D721Med (cell line): ENCODE results near the gene CNR2.
"Not testable (repeated sequence)": the region's sequence is repeated elsewhere in the genome, so short reads cannot be mapped to it uniquely, and the experiment has no call there.

Experiments
- DNase-seq: peaks from one replicate; pipeline ENCODE4 v3.0.0; 2011; ENCODE audit warnings: low spot score; ENCODE audit not compliant: insufficient read length
- FAIRE-seq: peaks from 2 replicates; lab custom pipeline; 2011; peaks lifted over from hg19 to GRCh38; lab: Jason Lieb, UNC
- TF ChIP-seq, protein P1 (sequence below): IDR thresholded peaks from 2 replicates; pipeline ENCODE4 v1.5.1; 2012; ENCODE audit warnings: mild to moderate bottlenecking, control low read depth; ENCODE audit not compliant: insufficient read depth; ENCODE audit errors: missing control alignments

The CNR2 gene

GRCh38 chr1:23865543-23865930 lies 47.6 kb downstream of the CNR2 start:
- FAIRE-seq (no peak), DNase-seq (no peak)
- TF ChIP-seq, protein P1, sequence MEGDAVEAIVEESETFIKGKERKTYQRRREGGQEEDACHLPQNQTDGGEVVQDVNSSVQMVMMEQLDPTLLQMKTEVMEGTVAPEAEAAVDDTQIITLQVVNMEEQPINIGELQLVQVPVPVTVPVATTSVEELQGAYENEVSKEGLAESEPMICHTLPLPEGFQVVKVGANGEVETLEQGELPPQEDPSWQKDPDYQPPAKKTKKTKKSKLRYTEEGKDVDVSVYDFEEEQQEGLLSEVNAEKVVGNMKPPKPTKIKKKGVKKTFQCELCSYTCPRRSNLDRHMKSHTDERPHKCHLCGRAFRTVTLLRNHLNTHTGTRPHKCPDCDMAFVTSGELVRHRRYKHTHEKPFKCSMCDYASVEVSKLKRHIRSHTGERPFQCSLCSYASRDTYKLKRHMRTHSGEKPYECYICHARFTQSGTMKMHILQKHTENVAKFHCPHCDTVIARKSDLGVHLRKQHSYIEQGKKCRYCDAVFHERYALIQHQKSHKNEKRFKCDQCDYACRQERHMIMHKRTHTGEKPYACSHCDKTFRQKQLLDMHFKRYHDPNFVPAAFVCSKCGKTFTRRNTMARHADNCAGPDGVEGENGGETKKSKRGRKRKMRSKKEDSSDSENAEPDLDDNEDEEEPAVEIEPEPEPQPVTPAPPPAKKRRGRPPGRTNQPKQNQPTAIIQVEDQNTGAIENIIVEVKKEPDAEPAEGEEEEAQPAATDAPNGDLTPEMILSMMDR, result no peak

DNA sequence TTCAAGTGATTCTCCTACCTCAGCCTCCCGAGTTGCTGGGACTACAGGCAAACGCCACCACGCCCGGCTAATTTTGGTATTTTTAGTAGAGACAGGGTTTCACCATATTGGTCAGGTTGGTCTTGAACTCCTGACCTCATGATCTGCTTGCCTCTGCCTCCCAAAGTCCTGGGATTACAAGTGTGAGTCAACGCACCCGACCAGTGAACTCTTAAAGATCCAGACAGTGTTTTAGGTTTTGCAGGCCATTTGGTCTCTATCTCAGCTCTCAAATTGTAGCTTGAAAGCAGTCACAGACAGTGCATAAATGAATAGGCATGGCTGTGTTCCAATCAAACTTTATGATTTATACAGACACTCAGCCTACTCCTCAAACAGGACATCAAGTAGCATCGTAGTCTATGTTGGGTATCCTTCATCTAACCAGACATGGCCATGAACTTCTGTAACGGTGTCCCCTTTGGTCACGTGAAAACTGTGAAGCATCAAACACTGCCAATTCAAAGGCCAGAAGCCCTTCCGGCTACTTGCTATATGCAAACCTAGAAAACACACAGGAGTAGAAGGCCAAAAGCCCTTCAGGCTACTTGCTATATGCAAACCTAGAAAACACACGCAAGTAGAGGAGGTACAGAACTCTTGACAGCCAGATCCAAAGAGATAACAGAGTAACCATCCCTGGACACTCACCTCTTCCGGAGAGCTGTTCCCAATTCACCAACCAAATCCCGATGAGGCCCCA lies 48.2 kb downstream of the CNR2 start:
- FAIRE-seq (no peak), DNase-seq (no peak)
- TF ChIP-seq, protein P1, result no peak

DNA sequence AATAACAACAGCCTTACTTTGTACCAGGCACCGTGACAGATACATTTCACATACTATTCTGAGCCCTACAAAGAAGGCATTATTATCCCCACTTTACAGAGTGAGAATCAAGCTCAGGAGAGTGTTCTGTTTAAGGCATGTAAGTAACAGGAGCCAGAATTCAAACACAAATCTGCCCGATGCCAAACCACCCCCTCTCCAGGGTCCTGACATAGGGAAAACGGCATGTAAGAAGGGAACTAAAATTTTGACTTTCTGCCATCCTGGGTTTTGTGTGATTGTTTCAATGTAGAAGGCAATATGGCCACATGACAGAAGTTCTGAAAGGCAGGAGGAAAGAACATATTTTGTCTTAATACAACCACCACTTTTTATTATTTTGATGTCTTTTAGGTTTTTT lies 50.5 kb downstream of the CNR2 start:
- TF ChIP-seq, protein P1, result no peak
- DNase-seq (no peak), FAIRE-seq (no peak)

GRCh38 chr1:23854568-23854967 lies 58.6 kb downstream of the CNR2 start:
- no peak for FAIRE-seq
- DNase-seq, result no peak
- TF ChIP-seq, protein P1, result peak; percentile 31

- not testable (repeated sequence) for DNase-seq, FAIRE-seq
Measured at GRCh38 chr1:23853124-23853523, 60.0 kb downstream of the CNR2 start.

DNA sequence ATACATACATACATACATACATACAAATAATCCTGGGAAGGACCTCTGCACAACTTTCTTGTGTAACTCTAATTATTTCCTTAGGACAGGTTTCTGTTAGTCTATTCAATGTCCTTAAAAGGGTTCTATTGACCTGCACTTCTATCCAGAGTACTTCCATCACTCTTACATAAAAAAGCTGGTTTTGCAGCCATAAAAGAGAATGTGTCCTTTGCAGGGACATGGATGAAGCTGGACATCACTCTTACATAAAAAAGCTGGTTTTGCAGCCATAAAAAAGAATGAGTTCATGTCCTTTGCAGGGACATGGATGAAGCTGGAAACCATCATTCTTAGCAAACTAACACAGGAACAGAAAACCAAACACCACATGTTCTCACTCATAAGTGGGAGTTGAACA lies 61.8 kb downstream of the CNR2 start:
- not testable (repeated sequence) for FAIRE-seq

DNA sequence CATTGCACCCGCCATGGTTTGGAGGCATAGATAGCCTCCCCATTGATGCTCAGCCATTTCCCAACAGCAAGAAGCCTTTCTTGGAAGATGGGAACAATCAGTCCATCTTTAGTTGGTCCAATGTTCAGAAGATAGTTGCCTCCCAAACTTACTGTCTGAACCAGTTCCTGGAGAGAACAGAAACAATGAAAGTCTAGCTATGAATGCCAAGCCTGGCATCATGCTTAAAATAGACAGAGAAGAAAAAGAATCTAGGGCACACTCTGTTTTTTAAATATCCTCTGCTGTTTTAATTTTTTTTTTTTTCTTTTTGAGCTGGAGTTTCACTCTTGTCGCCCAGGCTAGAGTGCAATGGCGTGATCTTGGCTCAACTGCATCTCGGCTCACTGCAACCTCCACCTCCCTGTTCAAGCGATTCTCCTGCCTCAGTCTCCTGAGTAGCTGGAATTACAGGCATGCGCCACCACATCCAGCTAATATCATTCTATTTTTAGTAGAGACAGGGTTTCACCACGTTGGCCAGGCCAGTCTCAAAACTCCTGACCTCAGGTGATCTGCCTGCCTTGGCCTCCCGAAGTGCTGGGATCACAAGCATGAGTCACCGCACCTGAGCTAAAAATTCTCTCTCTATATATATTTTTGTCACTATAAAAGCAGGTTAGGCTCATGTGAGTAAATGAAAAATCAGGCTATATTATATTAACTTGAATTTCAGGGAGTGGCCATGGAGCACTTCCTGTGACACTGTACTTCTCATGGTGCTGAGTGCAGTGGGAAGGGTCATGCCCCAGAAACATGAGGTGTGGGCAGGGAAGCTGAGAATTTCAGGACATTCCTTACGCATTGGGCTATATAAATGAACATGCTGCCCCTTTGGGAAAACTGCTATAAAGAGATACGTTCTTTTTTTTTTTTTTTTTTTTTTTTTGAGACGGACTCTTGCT lies 64.2 kb downstream of the CNR2 start:
- DNase-seq (no peak), FAIRE-seq (no peak)
- TF ChIP-seq, protein P1, result no peak

More for the DNA sequence above, 61.8 kb downstream of the CNR2 start:
- DNase-seq, result not testable (repeated sequence)

- not testable (repeated sequence) for FAIRE-seq, DNase-seq
Measured at GRCh38 chr1:23847482-23848095, 65.6 kb downstream of the CNR2 start.
